Bronchial epithelial cell (primary cell): ENCODE data around the gene PECR. TPM values are rescaled to one million over a fixed set of nuclear protein-coding genes. Genes with fewer than 3 reads are reported as not detected.
A peak's percentile ranks its signal among the peaks of the same experiment; 100 is the strongest.
"Not testable (repeated sequence)": the region's sequence is repeated elsewhere in the genome, so short reads cannot be mapped to it uniquely, and the experiment has no call there.

Source experiments
- DNase-seq: peaks from one replicate; pipeline ENCODE4 v3.0.0-alpha.2; 2010; ENCODE audit warnings: low read depth
- FAIRE-seq: peaks from 2 replicates; lab custom pipeline; 2011; peaks lifted over from hg19 to GRCh38; lab: Jason Lieb, UNC
- H3K27me3 ChIP-seq: 2 replicates; pipeline ENCODE4 v1.5.1; 2011; ENCODE audit warnings: low read length; ENCODE audit not compliant: control insufficient read depth, insufficient read depth
- H3K36me3 ChIP-seq: 2 replicates; pipeline ENCODE4 v1.5.1; 2011; ENCODE audit warnings: low read length; ENCODE audit not compliant: control insufficient read depth, insufficient read depth
- H3K4me3 ChIP-seq: 2 replicates; pipeline ENCODE4 v1.5.1; 2011; ENCODE audit warnings: mild to moderate bottlenecking, low read depth, low read length, control low read depth
- total RNA-seq: library from RNA; depleted of rRNA; stranded (reverse); fragments of >200 nt; gene quantifications from 2 replicates; pipeline ENCODE4 v1.2.1, GENCODE V29; 2014
- TF ChIP-seq, protein P1 (sequence below): IDR thresholded peaks from 2 replicates; pipeline ENCODE4 v1.5.1; 2011; ENCODE audit warnings: mild to moderate bottlenecking, moderate library complexity, low read length, control low read depth, inconsistent platforms; ENCODE audit not compliant: insufficient read depth, severe bottlenecking

PECR gene
- total RNA-seq, 1 donor from 2014 or later: 21.3 TPM

DNA sequence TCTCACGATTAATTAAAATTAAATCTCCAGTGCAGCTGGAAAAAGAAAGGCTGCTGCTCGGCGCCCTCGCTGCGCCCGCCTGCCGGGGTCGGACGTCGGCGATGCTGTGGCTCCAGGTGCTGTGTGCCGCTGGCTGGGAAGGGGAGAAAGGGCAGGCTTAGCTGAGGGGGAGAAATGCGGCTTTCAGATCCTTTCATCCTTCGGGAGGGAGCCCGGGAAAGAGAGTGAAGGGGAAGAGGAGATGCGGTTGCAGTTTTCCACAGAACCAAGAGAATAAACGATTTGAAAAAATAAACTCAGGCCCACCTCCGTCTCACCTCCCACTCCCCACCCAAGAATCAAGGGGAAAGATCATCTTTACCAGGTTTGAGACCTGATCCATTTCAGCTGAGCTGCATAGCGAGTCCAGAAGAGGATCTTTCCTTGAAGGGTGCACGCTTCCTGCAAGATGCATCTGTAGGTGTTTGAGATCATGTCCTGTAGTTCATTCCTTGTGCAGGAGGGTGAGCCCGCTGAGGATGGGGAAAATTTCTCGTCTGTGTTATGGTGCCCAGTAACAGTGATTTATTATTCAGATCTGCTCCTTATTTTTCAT is 605 bp upstream of the PECR start:
- H3K4me3 ChIP-seq: peak overlapping the region; percentile 70
- no peak for DNase-seq
- no peaks in the 10 kb centered on the region for H3K27me3 ChIP-seq
- TF ChIP-seq, protein P1, sequence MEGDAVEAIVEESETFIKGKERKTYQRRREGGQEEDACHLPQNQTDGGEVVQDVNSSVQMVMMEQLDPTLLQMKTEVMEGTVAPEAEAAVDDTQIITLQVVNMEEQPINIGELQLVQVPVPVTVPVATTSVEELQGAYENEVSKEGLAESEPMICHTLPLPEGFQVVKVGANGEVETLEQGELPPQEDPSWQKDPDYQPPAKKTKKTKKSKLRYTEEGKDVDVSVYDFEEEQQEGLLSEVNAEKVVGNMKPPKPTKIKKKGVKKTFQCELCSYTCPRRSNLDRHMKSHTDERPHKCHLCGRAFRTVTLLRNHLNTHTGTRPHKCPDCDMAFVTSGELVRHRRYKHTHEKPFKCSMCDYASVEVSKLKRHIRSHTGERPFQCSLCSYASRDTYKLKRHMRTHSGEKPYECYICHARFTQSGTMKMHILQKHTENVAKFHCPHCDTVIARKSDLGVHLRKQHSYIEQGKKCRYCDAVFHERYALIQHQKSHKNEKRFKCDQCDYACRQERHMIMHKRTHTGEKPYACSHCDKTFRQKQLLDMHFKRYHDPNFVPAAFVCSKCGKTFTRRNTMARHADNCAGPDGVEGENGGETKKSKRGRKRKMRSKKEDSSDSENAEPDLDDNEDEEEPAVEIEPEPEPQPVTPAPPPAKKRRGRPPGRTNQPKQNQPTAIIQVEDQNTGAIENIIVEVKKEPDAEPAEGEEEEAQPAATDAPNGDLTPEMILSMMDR: no peak
- no peaks in the 10 kb centered on the region for H3K36me3 ChIP-seq
- FAIRE-seq: no peak

GRCh38 chr2:216081012-216081411 is 597 bp downstream of the PECR start:
- FAIRE-seq: no peak
- Histone ChIP-seq H3K36me3 (no peaks in the 10 kb centered on the region), H3K4me3 (peak overlapping the region; percentile 70), H3K27me3 (no peaks in the 10 kb centered on the region)
- TF ChIP-seq, protein P1: no peak
- DNase-seq: no peak

DNA sequence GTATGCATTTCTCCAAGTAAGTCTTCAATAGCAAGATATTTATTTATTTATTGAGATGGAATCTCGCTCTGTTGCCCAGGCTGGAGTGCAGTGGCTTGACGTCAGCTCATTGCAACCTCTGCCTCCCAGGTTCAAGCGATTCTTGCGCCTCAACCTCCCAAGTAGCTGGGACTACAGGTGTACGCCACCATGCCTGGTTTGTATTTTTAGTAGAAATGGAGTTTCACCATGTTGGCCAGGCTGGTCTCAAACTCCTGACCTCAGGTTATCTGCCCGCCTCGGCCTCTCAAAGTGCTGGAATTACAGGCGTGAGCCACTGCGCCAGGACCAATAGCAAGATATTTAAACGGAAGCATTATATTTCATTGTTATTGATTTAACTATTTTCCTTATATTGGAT is 1.6 kb downstream of the PECR start:
- DNase-seq, FAIRE-seq, H3K4me3 ChIP-seq, H3K27me3 ChIP-seq, H3K36me3 ChIP-seq: not testable (repeated sequence)

DNA sequence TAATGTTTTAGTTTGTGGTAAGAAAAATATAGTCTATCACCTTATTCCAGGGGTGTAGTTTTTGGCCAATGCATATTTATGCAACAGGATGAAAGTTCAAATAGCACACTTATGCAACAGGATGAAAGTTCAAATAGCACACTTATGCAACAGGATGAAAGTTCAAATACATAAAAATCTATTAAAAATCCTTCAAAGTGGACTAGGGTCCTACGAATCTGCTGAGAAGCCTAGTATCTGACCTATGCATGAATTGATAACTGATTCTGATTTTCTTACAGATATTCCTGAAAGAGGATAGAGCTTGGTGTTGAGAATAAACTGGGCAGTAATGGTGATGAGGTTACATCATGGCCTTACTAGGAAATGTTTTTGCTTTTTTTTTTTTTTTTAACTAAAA is 2.8 kb downstream of the PECR start:
- Histone ChIP-seq H3K27me3 (no peaks in the 10 kb centered on the region), H3K4me3 (no peak overlapping the region), H3K36me3 (no peaks in the 10 kb centered on the region)
- TF ChIP-seq, protein P1: no peak
- DNase-seq (no peak), FAIRE-seq (no peak)

DNA sequence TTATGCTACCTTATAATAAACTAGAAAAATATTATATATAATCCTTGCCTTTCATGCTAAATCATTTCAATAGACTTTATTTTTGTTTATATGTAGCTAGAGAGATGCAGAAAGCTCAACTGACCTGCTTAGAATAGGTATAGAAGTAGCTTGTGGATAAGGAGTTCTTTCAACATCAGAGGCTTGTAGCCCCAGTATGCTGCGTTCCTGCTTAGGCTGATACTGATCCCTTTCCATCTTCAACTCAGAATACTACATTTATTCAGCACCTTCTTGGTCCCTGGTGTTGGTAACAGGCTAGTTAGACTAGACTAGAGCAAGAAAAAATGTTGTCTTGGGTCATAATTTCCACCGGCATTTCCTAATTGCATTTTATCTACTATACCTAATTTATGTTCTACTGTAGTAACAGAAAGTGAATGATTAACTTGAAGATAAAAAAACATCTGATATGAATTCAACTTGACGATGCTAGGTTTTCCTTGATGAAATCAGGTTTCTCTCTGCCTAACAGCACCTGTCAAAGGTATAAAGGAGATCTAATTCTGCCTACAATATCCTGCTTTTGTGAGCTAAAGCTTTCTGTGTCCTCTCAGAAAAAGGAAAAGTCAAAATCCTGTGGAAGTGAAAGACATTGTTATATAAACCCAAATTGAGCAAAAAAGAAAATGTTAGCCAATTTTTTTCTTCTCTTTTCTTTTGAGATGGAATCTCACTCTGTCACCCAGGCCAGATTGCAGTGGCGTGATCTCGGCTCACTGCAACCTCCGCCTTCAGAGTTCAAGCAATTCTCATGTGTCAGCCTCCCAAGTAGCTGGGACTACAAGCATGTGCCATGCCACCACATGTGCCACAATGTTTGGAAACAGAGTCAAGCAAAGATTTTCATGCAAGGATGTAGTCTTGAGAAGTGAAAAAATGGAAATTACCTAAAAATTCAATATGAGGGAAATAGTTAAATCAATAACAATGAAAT is 5.8 kb downstream of the PECR start:
- no peaks in the 10 kb centered on the region for H3K27me3 ChIP-seq
- H3K36me3 ChIP-seq: no peaks in the 10 kb centered on the region
- DNase-seq (no peak), FAIRE-seq (no peak)
- TF ChIP-seq, protein P1: no peak
- H3K4me3 ChIP-seq: no peak overlapping the region

GRCh38 chr2:216074794-216075193 is 6.8 kb downstream of the PECR start:
- H3K27me3 ChIP-seq: no peaks in the 10 kb centered on the region
- no peak overlapping the region for H3K4me3 ChIP-seq
- no peak for DNase-seq
- TF ChIP-seq, protein P1: no peak
- no peaks in the 10 kb centered on the region for H3K36me3 ChIP-seq
- no peak for FAIRE-seq
